Stimulated activated CD4-positive, alpha-beta T cell treated with anti-CD3 and anti-CD28 coated beads, Interleukin-12 subunit alpha, Interleukin-12 subunit beta, amount 100 ng/mL, for 48 hours (primary cell): ENCODE measurements around the gene OSBPL1A.

Experiments
- DNase-seq, 3 donors: peaks; one replicate each; pipeline ENCODE4 v3.0.0-alpha.2; 2020; ENCODE audit warnings: low read depth in 2 of 3, low spot score in 1 of 3

OSBPL1A gene

GRCh38 chr18:24270358-24270936 lies 127.2 kb downstream of the OSBPL1A start:
- DNase-seq = no peak

- DNase-seq = no peak
Measured at GRCh38 chr18:24268784-24269550, 128.7 kb downstream of the OSBPL1A start.

DNA sequence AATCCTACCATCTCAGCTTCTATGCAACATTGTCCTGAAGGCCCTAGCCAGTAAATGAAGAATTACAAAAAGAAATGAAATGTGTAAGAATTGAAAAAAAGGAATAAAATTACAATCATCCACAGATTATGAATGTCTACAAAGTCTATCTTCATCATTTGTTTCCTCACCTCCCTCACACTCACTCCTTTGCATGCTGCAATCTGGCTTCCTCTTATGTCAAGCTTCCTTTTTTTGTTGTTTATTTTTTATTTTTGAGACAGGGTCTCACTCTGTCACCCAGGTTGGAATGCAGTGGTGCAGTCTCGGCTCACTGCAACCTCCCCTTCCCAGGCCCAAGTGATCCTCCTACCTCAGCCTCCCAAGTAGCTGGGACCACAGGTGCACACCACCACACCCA lies 129.7 kb downstream of the OSBPL1A start:
- DNase-seq = no peak

DNA sequence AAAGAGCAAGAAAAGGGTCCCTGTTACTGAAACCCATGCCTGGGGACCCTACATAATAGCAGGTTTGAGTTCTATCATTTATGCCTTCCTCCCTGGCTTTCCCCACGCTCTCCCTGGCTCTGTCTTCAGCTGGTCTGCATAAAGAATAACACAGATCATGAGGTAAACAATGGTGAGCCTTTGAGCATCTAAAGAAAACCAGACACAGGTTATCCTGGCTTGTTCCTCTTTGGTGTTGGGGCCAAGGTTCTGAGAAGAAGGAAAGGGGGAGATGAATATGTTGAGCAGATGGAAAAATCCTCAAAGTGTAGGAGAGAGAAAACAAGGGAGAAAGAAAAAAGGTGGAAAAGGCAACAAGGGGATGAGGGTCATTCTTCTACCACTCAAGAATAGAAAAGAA lies 131.5 kb downstream of the OSBPL1A start:
- DNase-seq = no peak

DNA sequence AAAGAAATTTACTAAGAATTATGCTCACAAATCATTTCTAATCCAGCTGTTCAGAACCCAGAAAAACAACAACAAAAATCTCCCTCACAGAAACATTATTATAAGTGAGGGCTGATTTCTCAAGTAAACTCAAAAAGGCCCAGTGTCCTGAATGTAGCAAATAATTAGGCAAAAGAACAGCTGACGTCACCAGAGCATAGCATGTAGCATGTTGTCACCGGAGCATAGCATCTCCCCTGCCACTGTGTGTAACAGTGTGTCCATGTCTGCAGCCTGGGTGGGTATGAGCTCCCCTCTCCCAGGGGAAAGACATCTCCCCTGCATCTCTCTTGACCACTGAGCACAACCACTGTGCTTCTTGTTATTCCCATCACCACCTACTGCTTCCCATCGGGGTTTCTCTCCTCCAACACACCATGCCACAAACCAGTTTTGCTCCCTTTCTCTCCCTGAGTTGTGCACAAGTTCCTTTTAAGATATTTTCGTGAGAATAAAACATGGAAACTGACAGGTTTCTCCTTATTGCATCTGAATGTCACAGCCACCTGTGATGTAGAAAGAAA lies 132.0 kb downstream of the OSBPL1A start:
- no peak for DNase-seq

- DNase-seq = no peak
Measured at GRCh38 chr18:24263050-24263449, 134.6 kb downstream of the OSBPL1A start.

GRCh38 chr18:24262087-24262486 lies 135.5 kb downstream of the OSBPL1A start:
- DNase-seq = no peak

- no peak for DNase-seq
Measured at GRCh38 chr18:24259869-24260641, 137.6 kb downstream of the OSBPL1A start.

- no peak for DNase-seq
Measured at GRCh38 chr18:24254071-24254470, 143.6 kb downstream of the OSBPL1A start.

GRCh38 chr18:24249716-24250115 lies 147.9 kb downstream of the OSBPL1A start:
- DNase-seq = no peak

DNA sequence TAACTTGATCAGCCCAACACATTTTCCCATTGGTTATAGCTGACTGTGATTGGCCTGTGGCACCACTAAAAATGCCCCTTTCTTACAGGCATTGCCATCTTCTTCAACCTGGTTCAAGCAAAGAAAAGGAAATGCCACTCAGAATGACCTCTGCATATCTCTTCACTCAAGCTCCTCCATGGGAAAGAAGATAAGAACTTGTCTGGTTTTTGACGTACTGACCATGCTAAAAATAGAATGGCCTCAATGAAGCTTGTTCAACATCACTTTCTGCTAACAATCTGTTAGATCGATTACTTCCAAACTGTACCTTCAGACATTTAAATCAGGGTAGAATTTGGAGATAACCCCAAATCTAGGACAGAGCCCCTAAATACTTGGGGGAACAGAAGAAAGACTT lies 149.3 kb downstream of the OSBPL1A start:
- no peak for DNase-seq

- no peak for DNase-seq
Measured at GRCh38 chr18:24246143-24246542, 151.5 kb downstream of the OSBPL1A start.

GRCh38 chr18:24244698-24245097 lies 152.9 kb downstream of the OSBPL1A start:
- DNase-seq = no peak

DNA sequence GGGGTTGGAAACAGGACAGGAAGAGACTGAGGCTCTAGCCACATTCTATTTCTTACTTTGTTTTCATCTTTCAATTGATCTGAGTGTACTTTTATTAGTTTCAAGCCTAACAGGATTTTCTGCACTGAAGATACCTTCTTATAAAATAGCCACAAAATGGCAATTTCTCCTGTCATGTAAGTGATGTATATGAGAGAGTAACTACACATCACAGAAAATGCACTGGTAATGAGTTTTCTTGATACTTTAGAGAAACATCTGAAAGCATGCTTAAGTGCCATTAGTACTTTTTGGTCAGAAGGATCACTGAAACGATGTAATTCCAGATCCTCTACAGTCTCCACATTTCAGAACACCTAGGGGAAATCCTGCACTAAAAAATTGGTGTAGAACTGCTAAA lies 153.9 kb downstream of the OSBPL1A start:
- no peak for DNase-seq

DNA sequence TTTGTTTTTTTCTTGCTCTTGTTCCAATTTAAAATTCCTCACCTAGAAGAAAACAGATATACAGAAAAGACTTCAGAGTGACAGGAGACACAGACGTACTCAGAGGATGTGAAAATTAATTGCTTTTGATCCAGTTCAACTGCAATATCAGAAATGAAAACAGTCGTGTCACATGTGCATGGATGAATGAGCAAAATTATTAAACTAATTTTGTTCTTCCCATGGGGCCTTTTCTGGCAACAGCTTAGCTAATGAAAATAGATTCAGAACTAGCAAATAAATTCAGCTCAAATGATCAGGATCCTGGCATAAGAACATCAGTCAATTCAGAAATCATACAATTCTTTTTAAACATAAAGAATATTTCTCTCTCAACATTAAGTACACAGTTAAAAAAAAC lies 158.3 kb downstream of the OSBPL1A start:
- DNase-seq = no peak

- DNase-seq = no peak
Measured at GRCh38 chr18:24238387-24238786, 159.2 kb downstream of the OSBPL1A start.

- no peak for DNase-seq
Measured at GRCh38 chr18:24234850-24235418, 162.7 kb downstream of the OSBPL1A start.

GRCh38 chr18:24234330-24234729 lies 163.3 kb downstream of the OSBPL1A start:
- no peak for DNase-seq

DNA sequence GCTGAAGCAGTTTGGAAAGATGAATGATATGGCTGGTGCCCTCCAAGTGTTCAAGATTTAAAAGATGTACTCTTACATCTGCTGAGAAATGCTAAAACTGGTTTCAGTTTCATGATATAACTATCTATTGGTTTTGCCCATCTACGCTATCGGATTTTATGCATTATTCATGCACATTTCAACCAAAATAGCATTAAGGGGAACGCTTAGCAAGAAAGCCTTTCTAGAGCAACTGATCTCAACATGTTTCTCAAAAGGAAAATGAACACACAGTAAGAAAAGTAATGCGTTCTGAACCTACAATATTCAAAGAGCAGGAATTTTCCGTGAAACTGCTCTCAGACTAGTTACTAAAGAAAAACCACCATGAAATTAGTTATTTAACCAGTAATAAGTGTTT lies 164.8 kb downstream of the OSBPL1A start:
- DNase-seq = no peak

DNA sequence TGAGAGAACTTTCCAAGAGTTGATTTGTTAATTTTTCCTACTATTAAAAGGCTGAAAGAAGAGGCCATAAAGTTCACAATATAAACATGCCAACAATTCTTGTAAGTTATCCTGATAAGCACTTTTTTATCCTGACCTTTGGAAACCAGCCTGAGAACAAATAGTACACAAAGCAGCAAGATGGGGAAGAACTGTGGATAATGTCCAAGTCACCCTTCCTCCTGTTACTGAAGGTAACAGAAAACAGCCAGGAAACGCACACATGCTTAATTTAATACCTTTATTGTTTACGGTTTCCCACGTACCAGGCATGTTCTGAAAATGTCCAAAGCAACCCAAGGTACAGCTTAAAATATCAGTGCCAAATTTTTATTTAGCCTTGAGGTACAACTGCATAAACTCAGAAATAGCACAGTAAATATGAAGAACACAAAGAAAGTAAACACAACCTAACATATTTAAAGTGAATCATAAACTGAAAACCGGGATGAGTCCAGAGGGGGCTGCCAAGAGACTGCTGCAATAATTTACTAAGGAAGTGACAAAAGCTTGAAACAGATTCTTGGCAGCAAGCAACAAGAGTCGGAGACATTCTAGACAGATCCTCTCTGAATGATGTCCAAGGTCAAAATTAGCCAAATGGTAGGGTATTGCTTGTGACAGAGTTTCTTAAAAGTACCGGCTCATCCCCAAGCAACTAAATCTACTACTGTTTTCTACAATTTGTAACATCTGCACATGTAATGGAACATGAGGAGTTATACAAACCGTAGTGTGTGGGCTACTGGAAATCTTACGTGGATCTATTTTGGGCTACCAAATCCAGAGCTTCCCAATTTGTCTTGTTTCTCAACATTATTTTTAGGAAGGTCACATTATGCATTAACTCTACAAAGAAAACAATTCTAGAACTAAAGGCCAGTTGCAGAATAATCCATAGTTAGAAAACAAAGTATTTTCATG lies 165.6 kb downstream of the OSBPL1A start:
- DNase-seq = no peak
